ENCODE results near the gene TTLL8. TPM values are rescaled to one million over a fixed set of nuclear protein-coding genes. Genes with fewer than 3 reads are reported as not detected.
A peak's percentile ranks its signal among the peaks of the same experiment; 100 is the strongest.

The TTLL8 gene
- total RNA-seq, 2 experiments from 2014 or later = 0.06 to 0.72 TPM

DNA sequence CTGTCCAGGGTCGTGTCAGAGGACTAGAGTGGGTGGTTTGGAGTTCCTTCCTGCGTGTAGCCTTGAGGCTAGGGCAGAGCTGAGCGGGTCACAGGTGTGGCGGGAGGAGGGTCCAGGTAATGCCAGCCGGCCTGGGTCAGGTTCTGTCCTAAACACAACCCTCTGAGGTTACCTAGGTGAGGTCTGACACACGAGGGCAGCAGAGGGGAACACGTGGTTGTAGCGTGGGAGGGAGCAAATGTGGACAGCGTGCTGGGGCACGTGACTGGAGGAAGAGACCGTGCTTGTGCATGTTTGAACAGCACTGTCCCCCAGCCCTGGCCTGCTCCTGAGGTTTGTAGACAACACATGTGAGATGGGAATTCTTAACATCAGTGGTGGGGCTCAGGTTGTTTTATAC lies 44.8 kb upstream of the TTLL8 start:
- Histone ChIP-seq H3K4me3 (ENCODE audit: low read depth, low read length, poor library complexity, severe bottlenecking) (no peak overlapping the region), H3K4me2 (ENCODE audit: low read length) (peak overlapping the region; percentile 67), H3K36me3 (ENCODE audit: insufficient read depth, low read length) (no peaks in the 10 kb centered on the region), H3K4me1 (ENCODE audit: insufficient read depth, low read length, poor library complexity, severe bottlenecking) (peaks cover 60% of the 10 kb centered on the region), H4K20me1 (ENCODE audit: insufficient read depth, low read length) (no peaks in the 10 kb centered on the region), H3K9me3 (ENCODE audit: low read length) (no peaks in the 10 kb centered on the region), H3K9me2 (ENCODE audit: insufficient read depth, low read length) (no peaks in the 10 kb centered on the region), H3K27ac (ENCODE audit: low read depth, low read length, poor library complexity, severe bottlenecking) (peak overlapping the region; percentile 87), H3K79me2 (ENCODE audit: insufficient read depth, low read depth, low read length) (no peaks in the 10 kb centered on the region), H2AFZ (ENCODE audit: low read length) (peak overlapping the region; percentile 22; the same call in 1 of the 2 replicates)
- no peak for TF ChIP-seq EZH2phosphoT487 (IDR thresholded peaks at IDR 0.05; ENCODE audit: borderline replicate concordance, low read depth, low read length)
- peak; percentile 59 for TF ChIP-seq CTCF (conservative IDR thresholded peaks at IDR 0.05; ENCODE audit: low read length)
- POLR2A ChIA-PET = interaction anchor here (0.6 to 1.5 kb wide), 4 partner anchors 8 to 90 kb away, joined by 3 to 5 read pairs (median 4); no protein-coding TSS in a partner anchor
- intact Hi-C loops (cut with micrococcal nuclease; ENCODE audit: unreplicated experiment) = loop anchor here (10.0 kb wide), 1 partner anchor 168 kb away; no protein-coding TSS in a partner anchor
- DNase-seq (ENCODE audit: low spot score) = peak; percentile 60
- BruUV-seq (replicated peaks) = no TSS peak
- CTCF ChIA-PET (ENCODE audit: unreplicated experiment) = interaction anchor here (0.6 to 0.9 kb wide), 2 partner anchors 28 to 72 kb away, joined by 3 read pairs; no protein-coding TSS in a partner anchor

DNA sequence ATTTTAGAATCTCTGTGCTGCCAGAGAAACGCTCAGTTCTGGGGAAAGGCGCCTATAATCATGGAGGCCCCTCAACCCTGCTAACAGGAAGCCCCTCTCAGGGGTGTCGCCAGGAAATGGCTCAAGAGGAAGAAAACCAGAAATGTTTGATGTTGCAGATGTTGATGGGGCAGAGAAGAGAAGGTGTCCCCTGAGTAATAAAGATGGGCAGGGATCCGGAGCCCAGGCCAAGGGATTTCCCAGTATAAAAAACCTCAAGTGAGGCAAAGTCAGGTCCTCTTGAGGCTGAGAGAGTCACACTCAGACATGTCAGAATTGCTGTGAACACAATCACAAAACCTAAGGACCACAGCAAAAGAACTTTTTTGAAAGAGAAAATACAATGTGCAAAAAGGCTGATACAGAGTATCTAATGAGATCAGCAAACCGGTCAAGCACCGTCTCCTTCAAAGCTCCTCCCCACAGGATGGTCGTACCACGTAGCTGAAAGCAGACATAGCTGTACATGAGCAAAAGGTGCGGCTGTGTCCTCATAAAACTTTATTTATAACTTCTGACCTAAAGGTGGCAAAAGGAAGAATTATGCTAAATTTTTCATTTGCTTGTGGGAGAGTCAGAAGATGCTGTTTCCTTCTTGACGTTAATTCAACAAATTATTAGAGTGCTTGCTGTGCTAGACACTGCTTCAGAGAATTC lies 43.9 kb upstream of the TTLL8 start:
- intact Hi-C loops (cut with micrococcal nuclease; ENCODE audit: unreplicated experiment) = loop anchor here (2.0 to 10.0 kb wide), 3 partner anchors 47 to 167 kb away; no protein-coding TSS in a partner anchor
- Histone ChIP-seq H2AFZ (ENCODE audit: low read length) (peak overlapping the region; percentile 84), H3K9me2 (ENCODE audit: insufficient read depth, low read length) (no peaks in the 10 kb centered on the region), H3K79me2 (ENCODE audit: insufficient read depth, low read depth, low read length) (no peaks in the 10 kb centered on the region), H3K27ac (ENCODE audit: low read depth, low read length, poor library complexity, severe bottlenecking) (peak overlapping the region; percentile 87), H3K4me1 (ENCODE audit: insufficient read depth, low read length, poor library complexity, severe bottlenecking) (peaks cover 60% of the 10 kb centered on the region), H3K36me3 (ENCODE audit: insufficient read depth, low read length) (no peaks in the 10 kb centered on the region), H3K4me3 (ENCODE audit: low read depth, low read length, poor library complexity, severe bottlenecking) (peak overlapping the region; percentile 27), H4K20me1 (ENCODE audit: insufficient read depth, low read length) (no peaks in the 10 kb centered on the region), H3K9me3 (ENCODE audit: low read length) (no peaks in the 10 kb centered on the region), H3K4me2 (ENCODE audit: low read length) (peak overlapping the region; percentile 67)
- ChIA-PET POLR2A (interaction anchor here (0.9 kb wide), 1 partner anchor 8 kb away, joined by 4 read pairs; no protein-coding TSS in a partner anchor), CTCF (ENCODE audit: unreplicated experiment) (interaction anchor here (0.6 kb wide), 2 partner anchors 29 to 87 kb away, joined by 3 read pairs; no protein-coding TSS in a partner anchor)
- no TSS peak for BruUV-seq (replicated peaks)
- TF ChIP-seq CTCF (conservative IDR thresholded peaks at IDR 0.05; ENCODE audit: low read length) = no peak
- TF ChIP-seq EZH2phosphoT487 (IDR thresholded peaks at IDR 0.05; ENCODE audit: borderline replicate concordance, low read depth, low read length) = no peak
- DNase-seq (ENCODE audit: low spot score) = peak; percentile 83

GRCh38 chr22:50098052-50098451 lies 40.0 kb upstream of the TTLL8 start:
- Histone ChIP-seq H3K9me2 (ENCODE audit: insufficient read depth, low read length) (no peaks in the 10 kb centered on the region), H3K4me3 (ENCODE audit: low read depth, low read length, poor library complexity, severe bottlenecking) (no peak overlapping the region), H3K36me3 (ENCODE audit: insufficient read depth, low read length) (no peaks in the 10 kb centered on the region), H3K4me2 (ENCODE audit: low read length) (no peak overlapping the region), H3K27ac (ENCODE audit: low read depth, low read length, poor library complexity, severe bottlenecking) (no peak overlapping the region), H3K4me1 (ENCODE audit: insufficient read depth, low read length, poor library complexity, severe bottlenecking) (peaks cover 25% of the 10 kb centered on the region), H3K9me3 (ENCODE audit: low read length) (no peaks in the 10 kb centered on the region), H4K20me1 (ENCODE audit: insufficient read depth, low read length) (no peaks in the 10 kb centered on the region), H3K79me2 (ENCODE audit: insufficient read depth, low read depth, low read length) (no peaks in the 10 kb centered on the region), H2AFZ (ENCODE audit: low read length) (no peak overlapping the region)
- no TSS peak for BruUV-seq (replicated peaks)
- intact Hi-C loops (cut with micrococcal nuclease; ENCODE audit: unreplicated experiment) = no loop called here
- no peak for DNase-seq (ENCODE audit: low spot score)
- ChIA-PET CTCF (ENCODE audit: unreplicated experiment) (no interaction called here), POLR2A (interaction anchor here (0.7 kb wide), 1 partner anchor 271 kb away, joined by 3 read pairs; no protein-coding TSS in a partner anchor)
- no peak for TF ChIP-seq CTCF (conservative IDR thresholded peaks at IDR 0.05; ENCODE audit: low read length)
- no peak for TF ChIP-seq EZH2phosphoT487 (IDR thresholded peaks at IDR 0.05; ENCODE audit: borderline replicate concordance, low read depth, low read length)
